ENCODE data around the gene CCDC183.

GRCh38 chr9:136806067-136806466 is 9.9 kb downstream of the CCDC183 start:
- TF ChIP-seq ZBED1 (IDR thresholded peaks at IDR 0.05; ENCODE audit: borderline replicate concordance) (no peak), CHD1 (IDR thresholded peaks at IDR 0.05; ENCODE audit: low read depth, low read length) (no peak), RAD21 (IDR thresholded peaks at IDR 0.05; ENCODE audit: insufficient read depth, low read depth, low read length) (no peak)
